HepG2 (cell line): ENCODE data around the gene MED28. TPM values are rescaled to one million over a fixed set of nuclear protein-coding genes. Genes with fewer than 3 reads are reported as not detected.

Experiments used
- TFAP4 ChIP-seq: sonication (generic); IDR thresholded peaks from 2 replicates; pipeline ENCODE4 v1.6.1; 2016; ENCODE audit warnings: low read depth, borderline replicate concordance
- ZNF460 ChIP-seq: sonication (generic); formaldehyde crosslinking; IDR thresholded peaks from 2 replicates; pipeline ENCODE4 v1.5.1; 2020; ENCODE audit warnings: missing genetic modification reagents, mild to moderate bottlenecking, borderline replicate concordance
- ZNF776 ChIP-seq: sonication (generic); formaldehyde crosslinking; IDR thresholded peaks from 2 replicates; pipeline ENCODE4 v1.4.0; 2020; ENCODE audit warnings: mild to moderate bottlenecking, missing genetic modification reagents
- polyA plus RNA-seq, 8 experiments: library from polyadenylated mRNA; depleted of rRNA in 3 of 8; stranded (reverse) in 7 of 8; unstranded in 1 of 8; fragments of >200 nt; fragmentation: Illumina TruSeq in 4 of 8; extraction: Trizol in 4 of 8; gene quantifications; 2 replicates each; pipeline versions ENCODE4 v1.2.1 to v1.2.3, GENCODE V29; 2011 to 2016; ENCODE audit warnings: low read depth in 4 of 8, missing spikeins in 1 of 8, mixed read lengths in 1 of 8; ENCODE audit not compliant: insufficient read depth in 1 of 8
- total RNA-seq, 5 experiments: library from RNA; depleted of rRNA; stranded (reverse); fragments of >200 nt; fragmentation: Illumina TruSeq; extraction: Trizol; gene quantifications; 2 replicates each; pipeline ENCODE4 v1.2.3, GENCODE V29; 2016; ENCODE audit warnings: low read depth in 1 of 5
- TF ChIP-seq, protein P1 (sequence below), 2 experiments: fragments of 450-650 bp in 1 of 2; sonication (generic) in 1 of 2; formaldehyde crosslinking in 1 of 2; IDR thresholded peaks; 2 replicates each; pipeline versions ENCODE4 v1.6.1 to v1.8.0; 2016 to 2022; ENCODE audit warnings: antibody characterized with exemption in 1 of 2, mild to moderate bottlenecking in 1 of 2, missing genetic modification reagents in 1 of 2

The MED28 gene
- total and polyA plus RNA-seq, 2 of the 13 experiments (the other 11 are each of a cell fraction or from before 2014, with no cell fraction given): 41.3 to 65.7 TPM

- TF ChIP-seq, protein P1, sequence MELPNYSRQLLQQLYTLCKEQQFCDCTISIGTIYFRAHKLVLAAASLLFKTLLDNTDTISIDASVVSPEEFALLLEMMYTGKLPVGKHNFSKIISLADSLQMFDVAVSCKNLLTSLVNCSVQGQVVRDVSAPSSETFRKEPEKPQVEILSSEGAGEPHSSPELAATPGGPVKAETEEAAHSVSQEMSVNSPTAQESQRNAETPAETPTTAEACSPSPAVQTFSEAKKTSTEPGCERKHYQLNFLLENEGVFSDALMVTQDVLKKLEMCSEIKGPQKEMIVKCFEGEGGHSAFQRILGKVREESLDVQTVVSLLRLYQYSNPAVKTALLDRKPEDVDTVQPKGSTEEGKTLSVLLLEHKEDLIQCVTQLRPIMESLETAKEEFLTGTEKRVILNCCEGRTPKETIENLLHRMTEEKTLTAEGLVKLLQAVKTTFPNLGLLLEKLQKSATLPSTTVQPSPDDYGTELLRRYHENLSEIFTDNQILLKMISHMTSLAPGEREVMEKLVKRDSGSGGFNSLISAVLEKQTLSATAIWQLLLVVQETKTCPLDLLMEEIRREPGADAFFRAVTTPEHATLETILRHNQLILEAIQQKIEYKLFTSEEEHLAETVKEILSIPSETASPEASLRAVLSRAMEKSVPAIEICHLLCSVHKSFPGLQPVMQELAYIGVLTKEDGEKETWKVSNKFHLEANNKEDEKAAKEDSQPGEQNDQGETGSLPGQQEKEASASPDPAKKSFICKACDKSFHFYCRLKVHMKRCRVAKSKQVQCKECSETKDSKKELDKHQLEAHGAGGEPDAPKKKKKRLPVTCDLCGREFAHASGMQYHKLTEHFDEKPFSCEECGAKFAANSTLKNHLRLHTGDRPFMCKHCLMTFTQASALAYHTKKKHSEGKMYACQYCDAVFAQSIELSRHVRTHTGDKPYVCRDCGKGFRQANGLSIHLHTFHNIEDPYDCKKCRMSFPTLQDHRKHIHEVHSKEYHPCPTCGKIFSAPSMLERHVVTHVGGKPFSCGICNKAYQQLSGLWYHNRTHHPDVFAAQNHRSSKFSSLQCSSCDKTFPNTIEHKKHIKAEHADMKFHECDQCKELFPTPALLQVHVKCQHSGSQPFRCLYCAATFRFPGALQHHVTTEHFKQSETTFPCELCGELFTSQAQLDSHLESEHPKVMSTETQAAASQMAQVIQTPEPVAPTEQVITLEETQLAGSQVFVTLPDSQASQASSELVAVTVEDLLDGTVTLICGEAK (IDR thresholded peaks at IDR 0.05): no peak
- TF ChIP-seq, protein P1 (CRISPR knock-in tag; IDR thresholded peaks at IDR 0.05): no peak
- TF ChIP-seq ZNF460: no peak
- no peak for TF ChIP-seq TFAP4
- no peak for TF ChIP-seq ZNF776 (CRISPR knock-in tag)
Observed at GRCh38 chr4:17613761-17614415, 553 bp upstream of the MED28 start (continued).
